Measurements from ENCODE around the gene AP3S2. TPM values are rescaled to one million over a fixed set of nuclear protein-coding genes. Genes with fewer than 3 reads are reported as not detected.

The AP3S2 gene
- total and polyA plus RNA-seq, 2 donors (not counting 1 experiment from before 2014, with no cell fraction given): 11.3 to 32.3 TPM

GRCh38 chr15:89841306-89841705 lies 52.5 kb downstream of the AP3S2 start:
- Histone ChIP-seq H2AFZ (ENCODE audit: insufficient read depth, low read depth, low read length, poor library complexity, severe bottlenecking) (no peak overlapping the region), H3K4me3 (ENCODE audit: control extremely low read depth in 1 of 5, extremely low read depth in 1 of 5, insufficient read depth in 1 of 5, low read depth in 2 of 5, low read length in 4 of 5) (no peak overlapping the region), H4K20me1 (ENCODE audit: control insufficient read depth, insufficient read depth, low read length, poor library complexity, severe bottlenecking) (no peaks in the 10 kb centered on the region), H3K4me1 (ENCODE audit: control insufficient read depth in 2 of 2, insufficient read depth in 2 of 2, low read length in 2 of 2) (peaks cover 0 to 5% of the 10 kb centered on the region in 2 donors), H3K27ac (ENCODE audit: low read length in 2 of 2) (no peak overlapping the region), H3K79me2 (ENCODE audit: control insufficient read depth, insufficient read depth, low read length) (no peaks in the 10 kb centered on the region), H3K4me2 (replicated peaks; ENCODE audit: low read depth, low read length, poor library complexity, severe bottlenecking) (no peak overlapping the region), H3K27me3 (replicated peaks in 1 of 4; ENCODE audit: control extremely low read depth in 1 of 4, control insufficient read depth in 3 of 4, insufficient read depth in 4 of 4, low read length in 3 of 4) (no peaks in the 10 kb centered on the region), H3K9ac (ENCODE audit: low read length) (no peak overlapping the region), H3K9me3 (ENCODE audit: control extremely low read depth in 1 of 3, control insufficient read depth in 2 of 3, insufficient read depth in 1 of 3, low read length in 2 of 3) (no peaks in the 10 kb centered on the region), H3K36me3 (replicated peaks in 1 of 2; ENCODE audit: control extremely low read depth in 1 of 2, control insufficient read depth in 1 of 2, extremely low read depth in 1 of 2, insufficient read depth in 2 of 2, low read length in 1 of 2) (peaks cover 0 to 27% of the 10 kb centered on the region in 2 experiments)
- ChIA-PET POLR2A (no interaction called here), CTCF (interaction anchor here (1.7 kb wide), 1 partner anchor 33 kb away, joined by 7 read pairs; no protein-coding TSS in a partner anchor)
- intact Hi-C loops (cut with micrococcal nuclease): no loop called here
- no peak for TF ChIP-seq EZH2 (IDR thresholded peaks at IDR 0.05; ENCODE audit: borderline replicate concordance, insufficient read depth, low read depth, low read length, poor library complexity, severe bottlenecking)
- TF ChIP-seq CTCF (IDR thresholded peaks at IDR 0.05): no peak
- ATAC-seq (ENCODE audit: low read depth): no peak
- 100% methylated on average over 1 of the region's 4 CpGs for WGBS (ENCODE audit: insufficient coverage)
- Mint-ChIP-seq H3K4me1 (peaks cover 9% of the 10 kb centered on the region), H3K9me3 (ENCODE audit: insufficient read depth) (no peaks in the 10 kb centered on the region), H3K4me3 (no peak overlapping the region), H3K27ac (no peak overlapping the region), H3K27me3 (no peaks in the 10 kb centered on the region)
- DNase-seq: no peak

- Histone ChIP-seq H3K4me2 (replicated peaks; ENCODE audit: low read depth, low read length, poor library complexity, severe bottlenecking) (no peak overlapping the region), H3K4me3 (ENCODE audit: control extremely low read depth in 1 of 5, extremely low read depth in 1 of 5, insufficient read depth in 1 of 5, low read depth in 2 of 5, low read length in 4 of 5) (no peak overlapping the region), H3K36me3 (replicated peaks in 1 of 2; ENCODE audit: control extremely low read depth in 1 of 2, control insufficient read depth in 1 of 2, extremely low read depth in 1 of 2, insufficient read depth in 2 of 2, low read length in 1 of 2) (peaks cover 0 to 30% of the 10 kb centered on the region in 2 experiments), H3K4me1 (ENCODE audit: control insufficient read depth in 2 of 2, insufficient read depth in 2 of 2, low read length in 2 of 2) (peaks cover 0 to 5% of the 10 kb centered on the region in 2 donors), H3K79me2 (ENCODE audit: control insufficient read depth, insufficient read depth, low read length) (no peaks in the 10 kb centered on the region), H3K9me3 (ENCODE audit: control extremely low read depth in 1 of 3, control insufficient read depth in 2 of 3, insufficient read depth in 1 of 3, low read length in 2 of 3) (no peaks in the 10 kb centered on the region), H2AFZ (ENCODE audit: insufficient read depth, low read depth, low read length, poor library complexity, severe bottlenecking) (no peak overlapping the region), H4K20me1 (ENCODE audit: control insufficient read depth, insufficient read depth, low read length, poor library complexity, severe bottlenecking) (no peaks in the 10 kb centered on the region), H3K27ac (ENCODE audit: low read length in 2 of 2) (no peak overlapping the region), H3K27me3 (replicated peaks in 1 of 4; ENCODE audit: control extremely low read depth in 1 of 4, control insufficient read depth in 3 of 4, insufficient read depth in 4 of 4, low read length in 3 of 4) (no peaks in the 10 kb centered on the region), H3K9ac (ENCODE audit: low read length) (no peak overlapping the region)
- peaks cover 9% of the 10 kb centered on the region for H3K4me1 Mint-ChIP-seq
- intact Hi-C loops (cut with micrococcal nuclease): loop anchor here (10.0 kb wide), 1 partner anchor 74 kb away; no protein-coding TSS in a partner anchor
- POLR2A ChIA-PET: no interaction called here
- CTCF ChIA-PET: no interaction called here
- H3K27me3 Mint-ChIP-seq: no peaks in the 10 kb centered on the region
- ATAC-seq (ENCODE audit: low read depth) (no peak), DNase-seq (no peak)
- H3K4me3 Mint-ChIP-seq: no peak overlapping the region
- no CpG with 5 or more reads among the region's 4 CpGs for WGBS (ENCODE audit: insufficient coverage)
- no peaks in the 10 kb centered on the region for H3K9me3 Mint-ChIP-seq (ENCODE audit: insufficient read depth)
- TF ChIP-seq CTCF (IDR thresholded peaks at IDR 0.05) (no peak), EZH2 (IDR thresholded peaks at IDR 0.05; ENCODE audit: borderline replicate concordance, insufficient read depth, low read depth, low read length, poor library complexity, severe bottlenecking) (no peak)
- H3K27ac Mint-ChIP-seq: no peak overlapping the region
Observed at GRCh38 chr15:89839167-89839810, 54.5 kb downstream of the AP3S2 start.

Data from B cell (primary cell).